PFSK-1 (cell line): ENCODE results near the gene HOMER2.

Experiments
- FOXP2 ChIP-seq: optimal IDR thresholded peaks from 2 replicates; pipeline ENCODE3; 2011; ENCODE audit warnings: borderline replicate concordance, control low read depth, inconsistent platforms; ENCODE audit not compliant: insufficient read depth; ENCODE audit errors: extremely low read length, extremely low read depth
- POLR2AphosphoS5 ChIP-seq: IDR thresholded peaks from 2 replicates; pipeline ENCODE4 v1.6.1; 2012; ENCODE audit warnings: low read depth, mild to moderate bottlenecking, control low read depth, low read length, moderate library complexity
- SIN3A ChIP-seq: IDR thresholded peaks from 2 replicates; pipeline ENCODE4 v1.6.1; 2012; ENCODE audit warnings: mild to moderate bottlenecking, low read length, moderate library complexity, borderline replicate concordance; ENCODE audit not compliant: insufficient read depth
- TAF1 ChIP-seq: IDR thresholded peaks from 2 replicates; pipeline ENCODE4 v1.6.1; 2012; ENCODE audit warnings: low read length, control low read depth, borderline replicate concordance; ENCODE audit not compliant: insufficient read depth
- TF ChIP-seq, protein P1 (sequence below), 2 experiments: IDR thresholded peaks; 2 replicates each; pipeline versions ENCODE4 v1.6.1 to v1.8.0; 2011 to 2012; ENCODE audit warnings: low read depth in 2 of 2, low read length in 2 of 2, control low read depth in 1 of 2, inconsistent platforms in 1 of 2, mild to moderate bottlenecking in 1 of 2, moderate library complexity in 1 of 2; ENCODE audit not compliant: insufficient read depth in 1 of 2

DNA sequence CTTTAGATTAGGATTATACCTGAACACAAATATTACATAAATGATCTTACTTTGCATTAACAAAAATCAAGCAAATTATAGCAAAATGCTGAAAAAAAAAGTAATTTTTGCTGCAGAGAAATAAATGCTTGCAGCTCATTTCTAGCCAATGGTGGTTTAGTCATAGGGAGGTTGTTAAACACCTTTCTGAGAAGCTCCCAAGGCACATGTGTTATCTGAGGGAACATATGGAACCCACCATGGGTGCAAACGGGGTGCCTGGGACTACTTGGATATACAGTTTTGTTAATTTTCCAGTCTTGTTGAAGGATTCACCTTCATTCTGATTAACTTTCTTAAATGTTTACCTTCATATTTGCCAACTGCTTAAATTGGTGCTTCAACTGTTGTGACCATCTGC, 24.6 kb upstream of the HOMER2 start:
- TF ChIP-seq SIN3A (no peak), TAF1 (no peak), POLR2AphosphoS5 (no peak), FOXP2 (no peak)
- TF ChIP-seq, protein P1, sequence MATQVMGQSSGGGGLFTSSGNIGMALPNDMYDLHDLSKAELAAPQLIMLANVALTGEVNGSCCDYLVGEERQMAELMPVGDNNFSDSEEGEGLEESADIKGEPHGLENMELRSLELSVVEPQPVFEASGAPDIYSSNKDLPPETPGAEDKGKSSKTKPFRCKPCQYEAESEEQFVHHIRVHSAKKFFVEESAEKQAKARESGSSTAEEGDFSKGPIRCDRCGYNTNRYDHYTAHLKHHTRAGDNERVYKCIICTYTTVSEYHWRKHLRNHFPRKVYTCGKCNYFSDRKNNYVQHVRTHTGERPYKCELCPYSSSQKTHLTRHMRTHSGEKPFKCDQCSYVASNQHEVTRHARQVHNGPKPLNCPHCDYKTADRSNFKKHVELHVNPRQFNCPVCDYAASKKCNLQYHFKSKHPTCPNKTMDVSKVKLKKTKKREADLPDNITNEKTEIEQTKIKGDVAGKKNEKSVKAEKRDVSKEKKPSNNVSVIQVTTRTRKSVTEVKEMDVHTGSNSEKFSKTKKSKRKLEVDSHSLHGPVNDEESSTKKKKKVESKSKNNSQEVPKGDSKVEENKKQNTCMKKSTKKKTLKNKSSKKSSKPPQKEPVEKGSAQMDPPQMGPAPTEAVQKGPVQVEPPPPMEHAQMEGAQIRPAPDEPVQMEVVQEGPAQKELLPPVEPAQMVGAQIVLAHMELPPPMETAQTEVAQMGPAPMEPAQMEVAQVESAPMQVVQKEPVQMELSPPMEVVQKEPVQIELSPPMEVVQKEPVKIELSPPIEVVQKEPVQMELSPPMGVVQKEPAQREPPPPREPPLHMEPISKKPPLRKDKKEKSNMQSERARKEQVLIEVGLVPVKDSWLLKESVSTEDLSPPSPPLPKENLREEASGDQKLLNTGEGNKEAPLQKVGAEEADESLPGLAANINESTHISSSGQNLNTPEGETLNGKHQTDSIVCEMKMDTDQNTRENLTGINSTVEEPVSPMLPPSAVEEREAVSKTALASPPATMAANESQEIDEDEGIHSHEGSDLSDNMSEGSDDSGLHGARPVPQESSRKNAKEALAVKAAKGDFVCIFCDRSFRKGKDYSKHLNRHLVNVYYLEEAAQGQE (IDR thresholded peaks at IDR 0.05; ENCODE audit: insufficient read depth in 1 of 2, low read depth in 2 of 2, low read length in 2 of 2): no peak
